Stimulated activated CD4-positive, alpha-beta T cell treated with anti-CD3 and anti-CD28 coated beads, Interleukin-15, amount 100 ng/mL, for 24 hours (primary cell): Measurements from ENCODE around the gene ARNT2.

Experiments
- DNase-seq: peaks from one replicate; pipeline ENCODE4 v3.0.0-alpha.2; 2020

Gene ARNT2

GRCh38 chr15:80467311-80467714 is 63.1 kb downstream of the ARNT2 start:
- no peak for DNase-seq

GRCh38 chr15:80468796-80469195 is 64.6 kb downstream of the ARNT2 start:
- no peak for DNase-seq

GRCh38 chr15:80471881-80472280 is 67.7 kb downstream of the ARNT2 start:
- DNase-seq, result no peak

DNA sequence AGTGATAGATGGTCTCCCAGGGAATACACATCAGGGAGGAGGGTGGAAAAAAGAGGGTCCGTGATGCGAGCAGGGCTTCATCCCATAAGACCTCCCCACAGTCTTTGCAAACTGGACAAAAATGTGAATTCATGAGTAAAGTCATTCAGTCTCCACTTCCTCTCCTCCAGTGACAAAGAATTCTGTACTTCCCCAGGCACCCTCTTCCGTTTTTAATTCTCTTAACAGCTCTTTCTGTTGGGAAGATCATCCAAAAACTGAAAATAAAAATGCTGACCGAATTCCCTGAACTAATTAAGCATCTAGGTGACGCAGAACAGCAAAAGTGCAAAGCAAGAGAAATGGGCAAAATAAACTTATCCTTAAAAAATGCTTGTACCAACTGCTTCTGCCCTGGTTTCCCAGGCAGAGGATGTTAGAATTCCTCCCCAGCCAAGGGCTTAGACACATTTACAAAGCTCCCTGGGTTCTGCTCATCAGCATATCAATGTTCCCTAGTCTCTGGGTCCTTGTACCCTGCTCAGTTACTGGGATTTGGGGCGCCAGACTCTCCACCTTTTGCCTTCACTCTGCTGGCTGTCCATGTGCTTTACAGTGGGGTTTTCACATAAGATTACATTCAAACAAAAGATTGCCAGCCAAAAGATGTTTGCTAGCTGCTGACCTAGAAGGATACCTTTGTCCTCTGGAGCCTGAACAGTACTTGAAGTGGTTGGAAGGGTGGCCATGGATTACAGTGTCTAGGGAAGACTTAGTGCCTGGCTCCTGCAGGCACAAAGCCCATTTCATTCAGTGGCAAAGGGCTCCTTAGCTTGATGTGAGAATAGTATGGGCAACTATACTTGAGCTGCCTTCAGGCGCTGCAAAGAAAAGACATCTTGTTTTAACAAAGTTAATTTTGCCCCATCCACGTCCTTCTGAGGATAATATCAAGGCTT is 69.4 kb downstream of the ARNT2 start:
- no peak for DNase-seq

GRCh38 chr15:80474224-80475215 is 70.3 kb downstream of the ARNT2 start:
- DNase-seq, result no peak

GRCh38 chr15:80475572-80475971 is 71.4 kb downstream of the ARNT2 start:
- no peak for DNase-seq

- no peak for DNase-seq
Observed at GRCh38 chr15:80476036-80476435, 71.9 kb downstream of the ARNT2 start.

DNA sequence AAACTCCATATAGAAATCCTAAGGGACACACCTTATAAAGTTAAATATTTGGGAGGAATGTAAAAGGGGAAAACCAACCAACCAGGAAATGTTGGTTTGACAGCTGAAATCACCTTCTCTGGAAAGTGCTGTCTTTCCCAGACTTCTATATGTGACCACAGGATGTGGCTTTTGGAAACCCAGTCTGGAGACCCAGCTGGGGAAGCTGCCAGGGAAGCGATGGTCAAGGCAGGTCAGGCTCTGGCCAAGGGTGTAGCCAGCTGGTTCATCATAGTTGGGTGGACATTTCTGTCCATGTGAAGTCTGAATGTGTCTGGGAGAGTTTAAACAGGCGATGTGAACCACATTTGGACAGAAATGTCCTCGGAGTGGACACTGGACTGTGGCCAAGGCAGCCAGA is 73.9 kb downstream of the ARNT2 start:
- no peak for DNase-seq

DNA sequence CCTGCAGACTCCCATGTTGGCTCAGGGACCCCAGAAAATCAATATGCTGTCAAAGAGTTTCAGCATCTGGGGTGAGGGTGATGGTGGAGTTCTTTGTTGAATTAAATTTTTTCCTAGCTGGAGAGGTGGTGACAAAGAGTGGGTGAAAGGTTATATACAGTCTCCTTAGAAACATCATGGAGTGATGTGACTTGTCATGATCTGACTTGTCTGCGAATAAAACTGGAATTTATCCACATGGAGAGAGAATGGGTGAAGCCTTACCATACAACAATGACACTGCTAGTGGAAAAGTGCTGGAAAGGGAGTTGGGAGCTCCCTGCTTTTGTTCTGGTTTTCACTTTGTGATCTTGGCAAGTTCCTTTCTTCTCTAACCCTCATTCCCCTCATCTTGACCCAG is 75.0 kb downstream of the ARNT2 start:
- DNase-seq, result no peak

DNA sequence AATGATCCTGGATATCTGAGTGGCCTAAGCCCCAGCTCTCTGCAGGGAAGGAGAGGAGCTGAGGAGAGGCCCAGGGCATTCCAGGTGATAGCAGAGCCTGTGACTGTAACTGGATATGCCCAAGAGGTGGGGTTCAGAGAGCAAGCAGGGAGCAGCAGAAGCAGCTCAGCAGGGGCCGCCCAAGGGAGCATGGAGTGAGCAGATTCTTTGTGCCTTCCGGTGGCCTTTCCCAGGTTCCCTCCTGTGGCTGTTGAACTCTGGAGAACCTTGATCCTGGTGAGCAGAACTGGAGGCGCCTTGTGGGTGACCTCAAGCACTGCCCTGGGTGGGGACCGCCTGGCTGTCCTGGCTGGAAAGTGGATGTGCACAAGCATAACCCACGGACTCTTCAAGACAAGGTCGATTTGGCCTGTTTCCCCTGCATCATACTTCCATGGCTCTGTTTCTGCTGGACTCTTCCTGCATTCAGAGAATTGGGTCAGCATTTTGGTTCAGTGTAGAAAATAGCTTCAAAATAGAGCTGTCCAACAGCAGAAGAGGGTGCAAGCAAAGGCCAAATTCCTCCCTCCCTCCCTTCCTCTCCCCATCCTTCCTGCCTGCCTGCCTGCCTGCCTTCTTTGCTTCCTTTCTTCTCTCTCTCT is 76.1 kb downstream of the ARNT2 start:
- no peak for DNase-seq

DNA sequence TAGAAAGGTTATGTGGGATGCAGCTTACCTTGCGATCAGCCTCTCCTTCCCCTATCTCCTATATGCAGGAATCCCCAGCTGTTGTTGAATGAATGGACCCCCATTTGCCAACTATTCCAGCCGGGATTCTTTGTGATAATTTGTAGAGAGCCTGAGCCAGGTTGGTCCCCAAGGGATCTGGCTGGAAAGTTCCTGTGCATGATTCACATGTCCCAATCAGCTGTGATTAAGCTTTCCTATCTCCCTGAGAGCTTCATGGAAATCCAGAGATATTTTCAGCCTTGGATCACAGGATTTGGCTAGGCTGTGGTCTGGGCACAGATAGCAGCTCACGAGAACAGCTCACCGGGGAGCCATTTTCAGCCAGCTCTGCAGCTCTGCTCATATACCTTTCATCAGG is 76.7 kb downstream of the ARNT2 start:
- DNase-seq, result no peak

DNA sequence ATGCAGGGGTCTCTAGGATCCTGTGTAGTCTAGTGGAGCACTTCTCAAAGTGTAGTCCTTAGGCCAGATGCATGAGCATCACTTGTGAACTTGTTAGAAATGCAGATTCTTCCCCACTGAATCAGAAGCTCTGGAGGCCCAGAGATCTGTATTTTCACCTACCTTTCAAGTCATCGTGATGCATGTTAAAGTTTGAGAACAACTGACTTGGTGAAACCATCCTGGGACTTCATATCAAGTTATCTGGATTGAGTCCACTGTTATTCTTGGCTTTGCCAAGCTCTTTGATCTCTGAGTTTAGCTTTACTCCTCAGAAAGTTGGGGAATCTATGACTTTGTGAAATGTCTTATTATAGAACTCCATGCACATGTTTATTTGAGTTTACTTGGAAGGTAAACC is 78.5 kb downstream of the ARNT2 start:
- DNase-seq, result no peak

DNA sequence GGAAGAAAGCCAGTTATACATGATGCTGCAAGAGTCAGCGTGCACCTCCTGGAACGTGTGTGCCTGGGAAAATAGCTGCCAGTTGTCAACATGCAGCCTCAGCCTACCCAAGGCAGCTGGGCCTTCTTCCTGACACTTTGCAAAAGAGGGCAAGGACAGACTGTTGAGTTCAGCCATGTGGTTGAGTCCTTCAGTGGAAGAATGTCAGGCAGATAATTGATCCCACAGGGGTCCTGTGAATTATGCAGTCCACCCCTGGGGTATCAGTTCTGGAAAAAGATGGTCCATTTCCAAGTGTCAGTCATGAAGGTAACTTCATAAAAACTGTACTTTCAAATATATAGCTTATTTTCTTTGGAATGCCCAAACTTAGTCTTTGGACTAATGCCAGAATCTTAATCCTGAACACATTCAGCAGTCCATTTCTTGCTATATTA is 79.6 kb downstream of the ARNT2 start:
- DNase-seq, result no peak

- DNase-seq, result no peak
Observed at GRCh38 chr15:80484333-80484864, 80.2 kb downstream of the ARNT2 start.

DNA sequence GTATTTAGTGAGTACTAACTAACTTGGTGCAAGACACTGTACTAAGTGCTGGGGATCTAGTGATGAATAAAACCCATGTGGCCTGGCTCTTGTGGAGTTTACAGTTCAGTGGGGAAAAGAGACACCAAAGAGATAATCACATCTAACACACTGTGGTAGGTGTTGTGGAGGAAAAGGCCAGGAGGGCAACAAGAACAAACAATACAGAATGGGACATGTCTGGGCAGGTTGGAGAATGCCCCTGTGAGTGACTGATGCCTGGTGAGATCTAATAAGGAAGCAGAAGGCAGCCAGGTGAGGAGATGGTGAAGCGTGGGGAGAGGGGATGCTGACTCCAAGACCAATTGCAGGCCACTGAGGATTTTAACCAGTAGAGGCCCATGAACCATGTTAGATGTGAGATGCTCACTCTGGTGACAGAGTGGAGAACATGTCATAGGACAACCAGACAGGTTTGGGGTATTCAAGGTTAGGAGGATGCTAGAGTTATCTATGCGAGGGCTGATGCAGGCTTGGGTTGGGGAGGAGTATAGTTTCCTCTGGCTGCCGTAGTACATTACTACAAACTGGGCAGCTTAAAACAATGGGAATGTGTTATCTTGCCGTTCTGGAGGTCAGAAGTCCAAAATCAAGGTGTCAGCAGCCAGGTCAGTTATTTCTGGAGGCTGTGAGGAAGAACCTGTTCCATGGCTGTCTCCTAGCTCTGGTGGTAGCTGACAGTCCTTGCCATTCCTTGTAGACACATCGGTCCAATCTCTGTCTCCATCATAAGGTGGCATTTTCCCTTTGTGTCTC is 81.4 kb downstream of the ARNT2 start:
- no peak for DNase-seq

DNA sequence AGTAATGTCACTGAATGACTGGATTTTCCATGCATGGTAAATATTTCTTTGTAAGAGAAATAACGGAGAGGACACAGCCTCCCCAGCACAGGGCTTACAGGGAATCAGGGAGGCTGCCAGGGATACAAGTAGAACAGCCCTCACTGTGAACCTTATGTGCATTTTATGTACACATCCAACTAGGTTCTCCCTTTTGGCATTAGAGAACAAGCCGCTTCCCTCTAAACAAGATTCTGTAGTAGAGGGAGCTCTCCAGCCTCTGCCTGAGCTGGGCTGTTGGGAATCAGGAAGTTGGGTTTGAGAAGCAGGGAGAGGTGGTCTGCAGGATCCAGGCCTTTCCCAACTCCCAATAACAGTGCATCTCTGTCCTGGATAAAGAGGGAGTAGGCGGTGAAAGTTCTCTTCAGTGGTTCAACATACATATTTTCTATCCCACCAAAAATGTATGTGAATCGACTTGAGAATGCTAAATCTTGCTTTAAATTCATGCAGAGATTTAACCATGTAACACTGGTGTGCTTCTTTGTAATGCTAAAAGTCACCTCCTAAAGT is 83.7 kb downstream of the ARNT2 start:
- no peak for DNase-seq

- DNase-seq, result no peak
Observed at GRCh38 chr15:80489030-80489594, 84.9 kb downstream of the ARNT2 start.

- DNase-seq, result no peak
Observed at GRCh38 chr15:80490431-80490990, 86.3 kb downstream of the ARNT2 start.

DNA sequence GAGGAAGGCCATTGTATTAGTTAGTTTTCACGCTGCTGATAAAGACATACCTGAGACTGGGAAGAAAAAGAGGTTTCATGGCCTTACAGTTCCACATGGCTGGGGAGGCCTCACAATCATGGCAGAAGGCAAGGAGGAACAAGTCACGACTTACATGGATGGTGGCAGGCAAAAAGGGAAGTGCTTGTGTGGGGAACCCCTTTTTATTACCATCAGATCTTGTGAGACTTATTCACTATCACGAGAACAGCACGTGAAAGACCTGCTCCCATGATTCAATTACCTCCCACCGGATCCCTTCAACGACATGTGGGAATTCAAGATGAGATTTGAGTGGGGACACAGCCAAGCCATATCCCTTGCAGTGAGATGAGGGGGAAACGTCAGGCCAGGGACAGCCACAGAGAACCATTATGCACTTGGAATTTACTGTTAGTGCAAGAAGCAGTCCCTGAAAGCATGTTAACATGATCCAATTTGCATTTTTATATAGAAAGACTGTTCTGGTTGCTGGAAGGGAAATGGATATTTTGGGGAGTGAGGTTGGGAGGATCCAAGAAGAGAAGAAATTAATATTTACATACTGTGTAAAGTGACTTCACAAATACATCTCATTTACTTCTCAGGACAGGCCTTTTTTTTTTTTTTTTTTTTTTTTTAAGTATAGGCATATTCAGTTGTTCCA is 87.1 kb downstream of the ARNT2 start:
- DNase-seq, result no peak

GRCh38 chr15:80492409-80492808 is 88.2 kb downstream of the ARNT2 start:
- no peak for DNase-seq
